Neural crest cell (in vitro differentiated cells): ENCODE data around the gene TSPO2. TPM values are rescaled to one million over a fixed set of nuclear protein-coding genes. Genes with fewer than 3 reads are reported as not detected.

Experiments
- DNase-seq: peaks from one replicate; pipeline ENCODE4 v3.0.0; 2021; ENCODE audit warnings: low read depth, mixed read lengths, low spot score
- H3K27ac Mint-ChIP-seq: one replicate; pipeline ENCODE4 v1.8.0; 2021; ENCODE audit warnings: mild to moderate bottlenecking, mixed read lengths; ENCODE audit not compliant: unreplicated experiment
- H3K27me3 Mint-ChIP-seq: 2 replicates; pipeline ENCODE4 v1.8.0; 2021; ENCODE audit warnings: low read depth, mild to moderate bottlenecking, mixed read lengths
- H3K36me3 Mint-ChIP-seq: 2 replicates; pipeline ENCODE4 v1.8.0; 2021; ENCODE audit warnings: low read depth, mild to moderate bottlenecking, mixed read lengths
- H3K4me1 Mint-ChIP-seq: 2 replicates; pipeline ENCODE4 v1.8.0; 2021; ENCODE audit warnings: mixed read lengths
- H3K4me3 Mint-ChIP-seq: one replicate; pipeline ENCODE4 v1.8.0; 2021; ENCODE audit warnings: mild to moderate bottlenecking, mixed read lengths
- H3K9me3 Mint-ChIP-seq: 2 replicates; pipeline ENCODE4 v1.8.0; 2021; ENCODE audit warnings: mixed read lengths
- total RNA-seq: library from RNA; stranded (reverse); gene quantifications from 2 replicates; pipeline ENCODE4 v1.2.1, GENCODE V29; 2021
- TF ChIP-seq, protein P1 (sequence below): fragments of 200-600 bp; sonication (generic); conservative IDR thresholded peaks from 2 replicates; pipeline ENCODE4 v1.5.0; 2021; ENCODE audit warnings: antibody characterized with exemption, mild to moderate bottlenecking

Gene TSPO2
- total RNA-seq, 1 donor from 2014 or later = not detected

DNA sequence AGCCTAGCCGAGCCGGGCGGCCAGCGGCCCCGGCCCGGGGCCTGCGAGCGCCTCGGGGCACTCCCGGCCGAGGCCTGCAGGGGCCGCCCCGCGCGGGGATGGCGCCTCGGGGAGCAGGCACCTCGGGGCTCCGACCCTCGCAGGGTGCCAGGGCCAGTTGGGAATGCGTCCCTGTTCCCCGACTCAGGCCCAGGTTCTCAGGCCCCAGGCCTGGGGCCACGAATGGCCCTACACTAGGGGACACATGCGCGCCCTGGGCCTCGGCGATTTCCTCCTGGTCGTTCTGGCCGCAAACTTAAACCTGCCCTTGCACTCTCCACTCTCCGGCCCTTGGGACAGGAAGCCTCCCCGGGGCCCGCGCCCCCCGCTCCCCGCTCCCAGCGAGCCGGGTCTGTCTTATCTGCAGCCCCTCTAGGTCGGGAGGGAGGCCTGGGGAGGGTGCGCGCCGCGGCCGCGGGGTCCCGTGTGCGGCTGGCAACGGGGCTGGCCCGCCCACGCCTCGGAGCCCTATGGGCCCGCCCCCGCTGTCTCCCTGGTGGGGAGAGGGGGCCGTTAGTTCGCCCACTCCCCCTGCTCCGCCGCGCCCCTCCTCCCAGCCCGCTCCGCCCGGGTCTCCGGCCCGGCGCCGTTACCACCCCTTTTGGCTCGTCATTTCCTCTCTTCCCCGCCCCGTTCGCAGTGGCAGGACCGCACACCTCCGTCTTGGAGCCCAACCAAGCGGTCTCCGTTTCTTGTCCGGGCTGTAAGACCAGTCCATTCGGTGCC lies 31.1 kb downstream of the TSPO2 start:
- peak overlapping the region; percentile 40 for H3K27ac Mint-ChIP-seq
- no peaks in the 10 kb centered on the region for H3K9me3 Mint-ChIP-seq
- peak; percentile 75 for DNase-seq
- H3K27me3 Mint-ChIP-seq = no peaks in the 10 kb centered on the region
- H3K4me1 Mint-ChIP-seq = peaks cover 40% of the 10 kb centered on the region
- peak overlapping the region; percentile 97 for H3K4me3 Mint-ChIP-seq
- no peaks in the 10 kb centered on the region for H3K36me3 Mint-ChIP-seq
- TF ChIP-seq, protein P1, sequence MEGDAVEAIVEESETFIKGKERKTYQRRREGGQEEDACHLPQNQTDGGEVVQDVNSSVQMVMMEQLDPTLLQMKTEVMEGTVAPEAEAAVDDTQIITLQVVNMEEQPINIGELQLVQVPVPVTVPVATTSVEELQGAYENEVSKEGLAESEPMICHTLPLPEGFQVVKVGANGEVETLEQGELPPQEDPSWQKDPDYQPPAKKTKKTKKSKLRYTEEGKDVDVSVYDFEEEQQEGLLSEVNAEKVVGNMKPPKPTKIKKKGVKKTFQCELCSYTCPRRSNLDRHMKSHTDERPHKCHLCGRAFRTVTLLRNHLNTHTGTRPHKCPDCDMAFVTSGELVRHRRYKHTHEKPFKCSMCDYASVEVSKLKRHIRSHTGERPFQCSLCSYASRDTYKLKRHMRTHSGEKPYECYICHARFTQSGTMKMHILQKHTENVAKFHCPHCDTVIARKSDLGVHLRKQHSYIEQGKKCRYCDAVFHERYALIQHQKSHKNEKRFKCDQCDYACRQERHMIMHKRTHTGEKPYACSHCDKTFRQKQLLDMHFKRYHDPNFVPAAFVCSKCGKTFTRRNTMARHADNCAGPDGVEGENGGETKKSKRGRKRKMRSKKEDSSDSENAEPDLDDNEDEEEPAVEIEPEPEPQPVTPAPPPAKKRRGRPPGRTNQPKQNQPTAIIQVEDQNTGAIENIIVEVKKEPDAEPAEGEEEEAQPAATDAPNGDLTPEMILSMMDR = peak; percentile 53

DNA sequence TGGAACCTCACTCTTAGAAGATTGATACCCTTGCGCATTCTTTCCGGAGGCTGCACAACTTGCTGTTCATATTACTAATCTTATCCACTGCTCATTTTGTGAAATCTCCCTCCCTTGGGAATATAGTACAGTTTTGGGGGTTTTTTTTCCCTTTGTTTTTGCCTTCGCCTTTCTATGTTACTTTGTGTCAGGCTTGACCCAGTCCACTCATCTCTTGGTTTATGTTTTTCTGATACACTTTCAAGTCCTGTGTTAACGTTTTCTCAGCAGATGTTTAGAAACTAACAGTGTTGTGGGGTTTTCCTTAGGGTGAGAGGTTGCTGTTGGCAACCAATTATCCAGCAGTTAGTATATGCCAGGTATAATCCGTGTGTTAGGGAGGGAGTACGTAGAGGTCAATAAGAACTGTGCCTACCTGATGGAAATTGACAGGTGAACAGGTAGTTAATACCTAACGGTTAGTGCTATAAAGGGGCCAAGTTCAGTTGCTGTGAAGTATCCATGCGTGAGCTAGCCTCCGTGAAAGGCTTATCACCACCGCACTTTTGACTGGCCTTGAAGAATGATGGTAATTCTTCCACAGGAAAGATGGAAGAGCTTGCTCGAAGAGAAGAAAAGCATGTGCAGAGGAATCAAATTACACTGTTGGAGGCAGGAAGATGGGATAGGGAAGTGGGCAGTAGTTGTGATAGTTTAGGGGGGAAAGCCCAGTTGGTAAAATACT lies 31.9 kb downstream of the TSPO2 start:
- TF ChIP-seq, protein P1 = no peak
- Mint-ChIP-seq H3K36me3 (peaks cover 2% of the 10 kb centered on the region), H3K9me3 (no peaks in the 10 kb centered on the region), H3K27me3 (no peaks in the 10 kb centered on the region), H3K27ac (peak overlapping the region; percentile 57), H3K4me3 (peak overlapping the region; percentile 97), H3K4me1 (peaks cover 40% of the 10 kb centered on the region)
- DNase-seq = no peak

GRCh38 chr6:41074692-41075436 lies 32.6 kb downstream of the TSPO2 start:
- Mint-ChIP-seq H3K27me3 (no peaks in the 10 kb centered on the region), H3K27ac (peak overlapping the region; percentile 57), H3K9me3 (no peaks in the 10 kb centered on the region), H3K4me1 (peaks cover 40% of the 10 kb centered on the region), H3K4me3 (peak overlapping the region; percentile 97), H3K36me3 (peaks cover 5% of the 10 kb centered on the region)
- TF ChIP-seq, protein P1 = no peak
- DNase-seq = no peak

DNA sequence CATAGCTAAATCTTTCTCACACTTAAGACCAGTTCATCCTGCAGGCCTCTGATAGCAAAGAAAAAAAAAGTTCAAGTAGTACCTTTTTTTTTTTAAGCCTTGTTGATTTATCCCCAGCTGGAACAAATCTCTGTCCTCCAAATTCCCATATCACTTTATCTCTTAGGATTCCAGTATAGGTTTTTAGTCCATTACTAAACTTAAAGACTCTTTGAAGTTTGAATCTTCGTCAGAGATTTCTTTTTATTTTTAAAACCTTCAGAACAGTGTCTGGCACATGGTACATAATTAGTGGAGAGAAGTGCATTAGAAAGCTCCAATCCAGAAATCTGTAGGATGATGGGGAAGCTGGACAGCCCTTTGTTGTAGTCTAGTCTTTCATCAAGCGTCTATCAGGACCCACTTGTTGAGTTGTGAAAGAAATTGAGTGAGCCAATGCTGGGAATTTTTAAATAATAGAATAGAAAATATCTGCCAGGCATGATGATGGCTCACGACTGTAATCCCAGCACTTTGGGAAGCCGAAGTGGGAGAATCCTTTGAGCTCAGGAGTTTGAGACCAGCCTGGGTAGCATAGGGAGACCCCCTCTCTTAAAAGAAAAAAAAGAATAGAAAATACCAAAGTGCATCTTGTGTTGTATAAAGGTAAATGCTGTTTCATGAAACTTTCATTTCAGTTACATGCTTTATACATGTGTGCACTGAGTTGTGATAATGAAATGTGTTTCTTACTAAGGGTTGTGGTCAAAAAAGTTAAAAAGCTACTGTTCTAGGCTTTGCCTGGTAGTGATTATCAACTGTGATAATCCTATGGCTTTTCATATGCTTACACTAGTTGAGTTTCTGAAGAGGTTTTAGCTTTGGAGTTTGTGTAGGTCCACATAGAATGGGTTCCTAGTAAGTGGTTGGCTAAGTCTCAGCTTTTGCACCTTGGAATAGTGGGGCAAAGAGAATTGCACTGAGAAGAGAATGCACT lies 33.7 kb downstream of the TSPO2 start:
- H3K27ac Mint-ChIP-seq = no peak overlapping the region
- H3K4me1 Mint-ChIP-seq = peaks cover 35% of the 10 kb centered on the region
- TF ChIP-seq, protein P1 = no peak
- DNase-seq = no peak
- H3K27me3 Mint-ChIP-seq = no peaks in the 10 kb centered on the region
- no peaks in the 10 kb centered on the region for H3K9me3 Mint-ChIP-seq
- peak overlapping the region; percentile 97 for H3K4me3 Mint-ChIP-seq
- H3K36me3 Mint-ChIP-seq = peaks cover 9% of the 10 kb centered on the region

GRCh38 chr6:41077536-41077935 lies 35.3 kb downstream of the TSPO2 start:
- Mint-ChIP-seq H3K27ac (no peak overlapping the region), H3K4me3 (peak overlapping the region; percentile 72), H3K27me3 (no peaks in the 10 kb centered on the region), H3K4me1 (peaks cover 27% of the 10 kb centered on the region), H3K36me3 (peaks cover 11% of the 10 kb centered on the region), H3K9me3 (no peaks in the 10 kb centered on the region)
- no peak for DNase-seq
- TF ChIP-seq, protein P1 = no peak
